GM12874 (cell line): ENCODE results near the gene MYO5A.

Source experiments
- CTCF ChIP-seq: IDR thresholded peaks from 2 replicates; pipeline ENCODE4 v1.5.1; 2011; ENCODE audit warnings: low read depth, mild to moderate bottlenecking, control low read depth, low read length, moderate library complexity; ENCODE audit not compliant: insufficient read depth

MYO5A gene

GRCh38 chr15:52481915-52482314, 46.8 kb downstream of the MYO5A start:
- no peak for TF ChIP-seq CTCF

- TF ChIP-seq CTCF = no peak
These were observed 47.7 kb downstream of the MYO5A start for GRCh38 chr15:52480990-52481389.

GRCh38 chr15:52466716-52467115, 62.0 kb downstream of the MYO5A start:
- TF ChIP-seq CTCF = no peak

- TF ChIP-seq CTCF = peak; percentile 65
These were observed 62.5 kb downstream of the MYO5A start for GRCh38 chr15:52466134-52466701.

GRCh38 chr15:52464478-52464877, 64.2 kb downstream of the MYO5A start:
- no peak for TF ChIP-seq CTCF

GRCh38 chr15:52464040-52464439, 64.6 kb downstream of the MYO5A start:
- TF ChIP-seq CTCF = no peak

- TF ChIP-seq CTCF = 0 out of 2 replicates have a peak, but pooled peaks have one; percentile 2
These were observed 65.0 kb downstream of the MYO5A start for GRCh38 chr15:52463638-52464037.
